Measurements from ENCODE around the gene CACNA1D. TPM values are rescaled to one million over a fixed set of nuclear protein-coding genes. Genes with fewer than 3 reads are reported as not detected.

Gene CACNA1D
- polyA plus RNA-seq, 10 donors, result 1.3 to 3.1 (median 1.7) TPM

DNA sequence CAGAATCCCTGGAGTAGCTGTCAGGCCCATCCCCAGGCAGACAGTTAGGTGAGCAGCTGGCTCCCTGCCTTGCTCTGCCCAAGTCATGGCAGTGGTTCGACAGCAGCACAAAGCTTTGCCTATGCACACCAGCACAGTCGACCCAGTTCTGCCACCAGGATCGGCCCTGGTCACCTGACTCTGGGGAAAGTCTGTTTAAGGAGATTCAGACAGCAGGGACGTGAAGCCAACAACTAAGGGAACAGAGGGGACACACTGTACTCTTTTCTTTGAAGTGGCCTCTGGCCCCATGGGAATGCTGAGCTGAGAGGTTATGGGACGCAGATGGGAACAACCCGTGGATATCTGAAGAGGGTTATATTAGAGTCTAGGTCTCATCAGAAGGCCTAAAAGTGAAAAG lies 217.0 kb downstream of the CACNA1D start:
- DNase-seq, result no peak

DNA sequence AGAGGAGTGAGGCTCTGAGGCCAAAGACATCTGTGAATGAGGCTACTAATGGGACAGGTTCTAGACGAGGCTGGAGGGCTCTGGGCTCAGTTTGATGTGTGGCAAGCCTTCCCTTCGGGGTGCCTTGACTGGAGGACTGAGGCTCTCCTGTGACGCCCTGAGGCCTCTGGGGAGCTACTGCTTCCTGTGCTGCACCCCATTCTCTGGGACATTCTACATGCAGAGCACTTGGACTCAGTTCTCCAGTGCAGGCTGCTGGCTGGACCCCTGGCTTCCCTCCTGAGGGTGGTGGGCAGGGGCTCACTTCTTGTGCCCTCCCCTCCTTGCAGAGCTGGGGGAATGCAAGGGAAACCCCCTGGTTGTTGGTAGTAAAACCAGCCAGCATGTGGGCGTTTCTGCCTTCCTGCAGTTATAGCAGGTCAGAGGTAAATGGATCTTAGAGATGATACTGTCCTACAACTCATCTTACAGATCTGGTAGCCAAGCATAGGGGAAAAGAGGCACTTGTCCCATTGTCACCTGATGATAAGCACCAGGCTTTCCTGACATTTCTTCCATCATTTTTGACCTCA lies 218.5 kb downstream of the CACNA1D start:
- DNase-seq, result no peak

DNA sequence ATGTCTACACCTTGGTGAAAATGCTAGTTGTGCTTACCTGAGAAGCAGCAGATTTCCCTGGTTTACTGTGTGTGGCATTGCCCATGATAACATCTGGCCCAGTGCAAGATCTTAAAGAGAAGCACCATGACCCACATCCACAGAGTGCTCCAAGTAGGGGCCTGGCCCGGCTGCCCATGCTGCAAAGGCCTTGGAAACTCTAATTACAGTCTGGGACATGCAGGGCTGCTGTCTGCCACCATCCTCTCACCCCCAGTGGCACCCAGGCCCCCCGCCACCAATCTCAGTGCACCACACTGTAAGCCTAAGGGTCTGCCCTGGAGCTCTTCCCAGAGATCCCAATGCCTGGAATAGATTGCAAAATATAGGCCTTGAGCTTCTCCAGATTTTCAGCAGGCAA lies 219.2 kb downstream of the CACNA1D start:
- no peak for DNase-seq

DNA sequence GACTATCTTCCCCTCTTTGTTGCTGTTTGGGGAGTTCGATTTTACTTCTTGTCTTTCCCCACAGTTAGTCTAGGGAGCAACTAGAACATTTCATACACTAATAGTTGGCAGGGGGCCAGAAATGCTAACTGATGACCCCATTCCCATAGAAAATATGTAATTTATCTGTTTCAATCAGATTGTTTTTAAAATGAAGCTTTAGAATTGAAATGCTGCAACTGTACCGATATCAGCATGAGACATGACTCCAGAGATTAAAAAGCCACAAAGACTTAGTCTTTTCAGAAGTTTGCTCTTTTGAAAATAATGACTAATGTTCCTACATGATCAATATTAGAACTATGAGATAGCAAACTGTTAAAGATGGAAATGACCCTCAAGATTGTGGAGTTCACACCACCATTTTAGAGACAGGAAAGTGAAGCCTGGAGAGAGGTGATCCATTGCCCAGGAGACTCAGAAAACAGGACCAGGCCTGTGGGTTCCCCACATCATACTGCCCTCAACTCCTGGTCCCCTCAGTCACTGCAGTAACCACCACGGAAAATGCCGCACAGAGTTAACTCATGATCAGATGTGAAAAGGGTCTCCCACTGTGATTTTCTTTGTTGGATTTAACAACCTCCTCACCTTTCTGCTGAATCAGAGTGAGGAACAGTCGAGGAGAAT lies 221.5 kb downstream of the CACNA1D start:
- no peak for DNase-seq

DNA sequence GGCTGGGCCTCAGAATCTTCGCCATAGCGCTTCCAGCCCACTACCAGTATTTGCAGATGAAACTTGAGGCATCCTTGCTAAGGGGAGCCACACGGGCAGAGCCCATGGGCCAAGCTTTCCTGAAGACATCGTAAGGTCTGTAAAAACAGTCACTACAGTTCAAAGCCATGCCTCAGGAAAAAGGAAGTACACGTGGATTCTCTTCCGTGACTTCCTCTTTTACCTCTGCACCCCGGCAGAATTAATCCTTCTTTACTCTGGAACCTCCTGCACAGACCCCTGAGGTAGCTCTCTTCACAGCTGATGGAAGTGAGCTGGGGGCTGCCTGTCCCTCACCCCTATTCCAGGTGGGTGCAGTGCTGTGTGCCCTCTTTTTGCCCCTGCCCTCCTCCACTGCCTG lies 222.6 kb downstream of the CACNA1D start:
- no peak for DNase-seq

DNA sequence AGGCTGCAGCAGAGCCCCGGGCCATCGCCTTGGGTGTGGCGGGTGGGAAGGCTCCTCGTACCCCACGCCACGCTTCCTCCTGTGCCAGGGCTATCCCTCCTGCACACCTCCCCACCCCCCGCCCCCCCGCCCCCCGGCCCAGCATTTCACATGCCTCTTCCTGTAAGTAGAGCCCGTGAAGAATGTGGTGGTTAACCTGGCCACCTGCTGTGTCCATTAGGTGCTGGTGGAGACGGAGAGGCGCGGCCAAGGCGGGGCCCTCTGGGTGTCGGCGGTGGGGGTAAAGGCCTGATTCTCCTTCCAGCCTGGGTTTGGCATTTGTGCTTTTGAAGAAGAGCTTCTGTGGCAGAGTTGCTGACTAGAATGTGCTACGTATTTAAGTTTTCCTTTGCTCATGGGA lies 224.1 kb downstream of the CACNA1D start:
- no peak for DNase-seq

DNA sequence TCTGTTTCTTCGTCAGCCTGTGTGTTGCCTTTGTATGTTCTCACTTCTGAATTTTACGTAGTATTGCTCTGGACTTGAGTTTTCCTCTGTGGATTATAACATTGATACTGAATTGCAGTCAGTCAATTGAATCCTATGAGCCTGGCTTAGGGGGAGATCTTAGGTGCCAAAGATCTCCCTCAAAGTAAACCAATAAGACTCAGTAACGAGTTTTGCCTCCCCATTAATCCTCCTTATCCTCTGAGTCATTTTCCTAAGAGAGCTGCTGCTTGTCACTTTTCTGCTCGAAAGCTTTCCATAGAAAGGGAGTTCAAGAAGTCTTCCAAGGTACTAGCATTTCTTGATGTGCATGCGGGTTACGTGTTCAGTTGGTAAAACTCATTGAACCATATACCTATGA lies 225.4 kb downstream of the CACNA1D start:
- DNase-seq, result no peak

DNA sequence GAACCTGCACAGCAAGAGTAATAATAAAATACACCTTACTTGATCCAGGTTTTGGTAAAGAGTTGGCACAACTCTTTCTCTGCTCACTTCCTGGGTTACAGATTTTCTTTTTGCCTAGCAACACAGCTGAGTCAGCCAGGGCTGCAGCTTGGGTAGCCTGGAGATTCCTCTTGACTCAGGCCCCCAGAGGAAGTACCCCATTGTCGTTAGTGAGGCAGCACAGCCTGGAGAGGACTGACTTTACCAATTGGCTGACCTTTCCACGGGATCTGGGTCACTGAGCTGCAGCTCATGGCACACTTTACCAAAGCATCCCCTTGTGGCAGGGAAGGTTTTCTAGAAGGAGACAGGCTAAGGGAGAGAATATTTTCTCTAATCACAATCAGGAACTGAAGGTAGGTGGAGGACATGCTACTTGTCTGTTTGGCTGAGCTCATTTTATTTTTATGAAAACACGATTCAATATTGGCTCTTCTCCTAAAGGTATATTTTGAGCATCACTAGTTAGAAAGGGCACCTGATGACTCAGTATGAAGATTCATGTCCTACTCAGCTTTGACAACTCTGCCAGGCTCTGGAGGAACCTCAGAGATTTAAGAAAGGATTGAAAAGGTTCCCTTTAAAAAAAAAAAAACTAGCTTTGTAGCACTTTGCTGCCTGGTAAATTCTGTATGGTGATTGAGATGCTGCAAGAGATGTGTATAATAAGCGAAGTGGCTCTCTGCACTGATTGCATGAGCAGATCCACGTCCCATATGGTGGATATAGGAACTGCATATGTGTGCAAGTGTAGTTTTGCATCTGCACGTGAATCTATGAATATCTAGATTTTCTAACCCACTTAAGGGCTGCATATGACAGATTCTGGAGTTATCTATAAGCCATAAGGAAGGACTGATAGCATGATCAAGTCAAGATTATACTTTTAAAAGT lies 227.0 kb downstream of the CACNA1D start:
- no peak for DNase-seq

DNA sequence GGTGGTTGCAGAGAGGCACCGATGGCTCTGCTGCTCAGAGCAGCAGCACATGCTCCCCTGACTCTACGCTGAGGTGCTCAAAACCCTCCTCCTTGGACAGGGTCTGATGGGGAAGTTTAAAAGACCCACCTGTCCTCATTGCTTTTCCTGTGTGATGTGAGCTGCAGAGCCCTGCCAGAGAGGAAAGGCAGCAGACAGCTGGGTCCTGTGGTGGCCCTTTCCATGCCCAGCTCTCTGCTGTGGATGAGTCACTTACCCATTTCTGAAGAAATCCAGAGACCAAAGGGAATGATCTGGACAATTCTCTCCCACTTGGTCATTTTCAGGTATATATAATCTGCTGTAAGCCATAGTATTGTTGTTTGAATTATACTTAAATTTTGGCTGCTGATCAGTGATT lies 230.2 kb downstream of the CACNA1D start:
- DNase-seq, result no peak

DNA sequence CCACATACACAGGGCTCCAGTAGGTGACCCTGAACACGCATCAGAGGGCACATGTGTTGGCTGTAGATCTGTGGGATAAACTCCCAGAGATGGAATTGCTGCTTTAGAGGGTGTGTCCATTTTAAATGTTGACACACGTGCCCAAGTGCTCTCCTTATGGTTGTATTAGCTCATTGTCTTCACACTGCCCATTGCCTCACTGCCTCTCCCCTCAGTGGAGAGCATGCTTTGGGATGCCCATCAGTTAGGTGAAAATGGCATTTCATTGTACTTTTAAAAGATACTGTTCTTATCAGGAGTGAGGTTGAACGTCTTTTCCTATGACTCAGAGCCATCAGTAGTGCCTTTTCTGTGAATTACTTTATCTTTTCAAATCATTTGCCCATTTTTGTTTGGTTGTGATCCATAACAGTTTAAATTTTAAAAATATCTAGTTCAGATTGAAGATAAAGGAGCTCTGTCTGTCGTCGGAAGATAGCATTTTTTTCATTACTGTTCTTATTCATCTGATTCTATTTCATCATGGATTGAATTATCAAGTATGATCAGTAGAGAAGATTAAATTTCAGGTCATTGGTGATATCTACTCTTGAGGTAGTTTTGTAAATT lies 231.1 kb downstream of the CACNA1D start:
- no peak for DNase-seq

DNA sequence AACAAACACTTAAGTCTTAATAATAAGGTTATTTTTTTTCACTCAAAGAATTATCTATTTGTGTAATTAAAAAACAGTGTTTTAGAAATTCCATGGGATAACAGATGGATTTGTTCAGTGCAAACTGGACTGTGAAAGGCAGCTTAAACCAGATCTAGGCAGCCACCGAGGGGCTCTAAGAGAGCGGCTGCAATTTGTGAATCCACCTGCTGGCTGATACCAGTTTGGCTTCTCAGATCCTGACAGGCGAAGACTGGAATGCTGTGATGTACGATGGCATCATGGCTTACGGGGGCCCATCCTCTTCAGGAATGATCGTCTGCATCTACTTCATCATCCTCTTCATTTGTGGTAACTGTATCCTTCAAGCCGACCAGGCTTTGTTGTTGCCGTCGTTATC lies 232.2 kb downstream of the CACNA1D start:
- DNase-seq, result no peak

DNA sequence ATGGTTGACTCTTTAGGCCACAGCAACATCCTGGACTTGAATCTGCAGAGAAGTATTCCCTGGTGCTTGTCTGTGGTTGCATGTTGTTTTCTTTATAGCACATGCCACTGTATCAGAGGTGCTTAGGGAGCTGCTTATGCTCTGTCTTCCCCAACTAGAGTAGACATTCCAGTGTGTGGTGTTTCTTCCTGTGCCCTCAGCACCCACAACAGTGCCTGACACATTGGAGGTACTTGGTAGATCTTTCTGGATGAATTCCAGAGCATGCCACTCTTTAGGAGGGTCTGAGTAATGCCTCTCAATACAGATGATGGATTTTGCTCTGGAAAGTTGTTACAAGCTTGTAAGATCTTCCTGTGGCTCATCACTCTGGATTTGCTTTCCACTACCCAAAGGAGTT lies 234.2 kb downstream of the CACNA1D start:
- DNase-seq, result no peak

DNA sequence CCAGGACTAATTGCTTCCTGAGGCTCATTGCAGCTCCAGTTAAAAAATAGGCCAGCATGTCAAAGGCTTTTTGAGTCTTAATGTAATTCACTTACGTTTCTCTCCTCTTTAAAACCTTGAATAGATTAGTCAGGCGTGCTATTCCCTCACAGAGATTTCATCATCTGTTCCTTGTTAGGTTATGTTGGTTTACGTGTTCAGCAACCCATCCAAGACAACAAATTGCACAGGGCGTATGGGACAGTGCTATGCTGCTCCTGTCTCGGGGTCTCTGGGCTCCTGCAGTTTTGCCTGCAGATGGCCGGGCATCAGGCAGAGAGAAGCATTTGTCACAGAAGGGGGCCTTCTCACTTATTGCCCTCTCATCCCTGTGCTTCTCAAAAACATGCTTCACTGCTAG lies 234.7 kb downstream of the CACNA1D start:
- no peak for DNase-seq

DNA sequence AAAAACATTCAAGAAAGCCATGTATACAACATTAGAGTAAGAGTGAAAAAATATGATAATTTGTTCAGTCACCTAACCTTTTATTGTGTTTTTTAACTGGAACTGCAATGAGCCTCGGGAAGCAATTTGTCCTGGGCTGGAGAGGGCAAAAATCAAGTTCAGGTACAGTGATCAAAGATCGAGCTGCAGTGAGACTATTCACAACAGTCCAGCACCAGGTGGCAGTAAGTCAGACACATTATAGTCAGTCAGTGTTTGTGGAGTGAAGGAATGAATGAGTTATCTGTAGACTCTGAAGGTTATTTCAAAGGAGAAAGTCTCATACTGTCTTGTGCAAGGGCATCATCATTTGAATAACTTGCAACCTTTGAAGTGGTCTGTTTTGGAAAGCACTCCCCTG lies 235.2 kb downstream of the CACNA1D start:
- DNase-seq, result no peak

DNA sequence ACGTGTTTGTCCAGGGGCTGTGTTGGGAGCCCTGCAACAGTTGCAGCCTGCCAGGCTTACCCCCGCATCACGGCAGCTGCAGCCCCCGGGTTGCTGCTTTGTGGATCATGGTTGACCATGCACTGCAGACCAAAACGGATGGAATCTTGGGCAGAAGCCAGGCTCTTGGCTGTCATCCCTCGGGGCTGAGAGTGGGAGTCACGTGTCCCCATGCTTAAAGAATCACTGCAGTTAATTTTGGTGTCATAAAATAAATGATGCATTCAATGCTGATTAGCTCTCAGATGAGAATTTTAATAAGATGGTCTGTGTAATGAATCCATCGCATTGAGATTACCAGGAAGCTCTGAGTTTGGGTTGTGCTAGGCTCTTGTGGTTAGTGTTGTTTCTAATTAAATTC lies 236.2 kb downstream of the CACNA1D start:
- DNase-seq, result peak; percentile 43 to 53 (median 51)

DNA sequence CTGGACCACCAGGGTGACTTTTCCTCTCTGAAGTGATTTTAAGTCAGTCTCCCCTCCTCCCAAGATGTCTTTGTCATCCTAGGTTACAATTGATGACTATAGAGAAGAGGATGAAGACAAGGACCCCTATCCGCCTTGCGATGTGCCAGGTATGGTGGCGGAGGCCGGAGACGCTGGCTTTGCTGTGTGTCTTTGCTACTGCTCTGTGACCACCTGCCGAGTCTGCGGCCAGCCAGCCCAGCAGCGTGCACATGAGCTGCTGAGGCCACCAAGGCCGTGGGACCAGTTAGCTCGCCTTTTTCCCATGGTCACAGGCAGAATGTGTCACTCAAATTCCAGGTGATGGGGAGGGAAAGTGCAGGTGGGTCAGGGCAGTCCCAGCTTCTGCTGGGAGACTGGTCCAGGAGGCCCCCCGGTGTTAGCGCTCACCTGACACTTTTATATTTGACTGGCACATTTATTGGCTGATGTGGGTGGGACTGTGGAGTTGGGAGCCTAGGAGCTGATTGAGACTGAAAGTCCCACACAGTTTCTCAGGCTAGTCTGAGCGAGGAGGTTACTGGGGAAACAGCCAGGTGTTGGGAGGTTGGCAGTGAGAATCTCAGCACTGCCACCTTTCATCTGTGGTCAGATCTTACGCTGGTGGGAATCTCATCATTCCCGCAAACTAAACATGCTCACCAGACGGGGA lies 237.7 kb downstream of the CACNA1D start:
- no peak for DNase-seq

DNA sequence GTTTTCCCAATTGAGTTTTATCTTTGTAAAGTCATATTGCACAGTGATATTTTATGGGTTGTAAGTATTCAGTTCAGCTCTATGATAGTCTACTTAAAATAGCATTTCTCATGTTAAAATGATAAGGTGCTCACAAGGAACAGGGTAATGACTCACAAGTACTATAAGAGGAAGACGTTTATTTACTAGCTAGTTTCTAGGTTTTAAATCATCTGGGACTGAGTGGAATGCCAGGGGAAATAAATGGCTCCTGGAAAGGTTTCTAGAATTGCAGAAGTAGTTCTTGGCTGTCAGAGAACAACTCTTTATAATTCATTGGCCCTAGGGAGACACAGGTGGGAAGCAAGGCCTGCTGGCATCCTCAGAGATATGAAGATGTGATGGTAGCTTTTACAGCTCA lies 239.0 kb downstream of the CACNA1D start:
- no peak for DNase-seq

DNA sequence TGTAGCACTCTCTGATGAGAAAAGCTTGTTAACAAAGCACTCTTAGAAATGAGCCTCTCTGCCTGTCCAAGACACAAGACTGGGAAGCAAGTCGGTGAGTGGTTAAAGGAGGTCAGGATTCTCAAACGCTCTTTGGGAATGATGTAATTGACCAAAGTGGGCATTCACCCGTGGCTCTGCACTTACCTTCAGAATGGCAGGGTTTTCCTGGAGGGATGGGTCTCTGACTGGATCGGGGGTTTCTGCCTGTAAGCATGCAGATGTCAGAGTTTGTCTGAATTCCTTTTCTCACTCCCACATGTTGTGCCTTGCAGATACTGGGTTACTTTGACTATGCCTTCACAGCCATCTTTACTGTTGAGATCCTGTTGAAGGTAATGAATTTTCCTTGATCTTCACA lies 245.6 kb downstream of the CACNA1D start:
- no peak for DNase-seq

DNA sequence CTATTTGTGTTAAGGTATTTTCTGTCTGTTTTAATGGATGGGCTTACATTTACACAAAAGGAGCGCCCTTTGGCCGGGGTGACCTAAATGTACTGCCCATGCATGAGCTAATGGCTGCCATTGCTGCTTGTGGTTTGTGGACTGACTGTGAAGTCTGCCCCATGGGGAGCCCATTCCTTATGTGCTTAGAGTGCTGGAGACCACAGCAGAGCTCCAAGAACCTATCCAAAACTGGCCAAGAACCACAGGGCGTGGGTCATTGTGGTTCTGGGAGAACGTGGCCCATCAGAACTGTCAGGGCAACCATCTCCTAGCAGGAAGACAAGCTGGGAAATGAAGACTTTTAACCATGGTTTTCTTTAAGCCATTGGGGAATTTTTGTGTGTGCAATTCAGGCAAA lies 246.5 kb downstream of the CACNA1D start:
- DNase-seq, result no peak

DNA sequence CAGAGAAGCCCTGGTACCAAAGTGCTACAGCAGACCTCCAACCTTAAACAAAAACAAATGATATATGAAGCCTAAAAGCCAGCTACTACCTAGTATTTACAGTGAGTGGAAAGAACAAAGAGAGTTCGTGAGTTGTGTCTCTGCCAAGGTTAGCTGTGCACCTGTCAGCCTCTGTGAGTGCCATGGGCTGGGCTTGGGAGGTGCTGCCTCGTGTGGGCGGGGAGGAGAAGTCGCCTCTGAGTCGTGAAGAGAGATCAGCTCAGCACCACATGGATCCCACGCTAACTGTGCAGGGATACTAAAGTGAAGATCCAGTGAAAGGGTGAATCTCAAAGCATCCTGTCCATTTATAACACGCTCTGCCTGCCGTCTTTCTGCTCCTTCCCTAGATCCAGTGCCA lies 249.9 kb downstream of the CACNA1D start:
- no peak for DNase-seq

DNA sequence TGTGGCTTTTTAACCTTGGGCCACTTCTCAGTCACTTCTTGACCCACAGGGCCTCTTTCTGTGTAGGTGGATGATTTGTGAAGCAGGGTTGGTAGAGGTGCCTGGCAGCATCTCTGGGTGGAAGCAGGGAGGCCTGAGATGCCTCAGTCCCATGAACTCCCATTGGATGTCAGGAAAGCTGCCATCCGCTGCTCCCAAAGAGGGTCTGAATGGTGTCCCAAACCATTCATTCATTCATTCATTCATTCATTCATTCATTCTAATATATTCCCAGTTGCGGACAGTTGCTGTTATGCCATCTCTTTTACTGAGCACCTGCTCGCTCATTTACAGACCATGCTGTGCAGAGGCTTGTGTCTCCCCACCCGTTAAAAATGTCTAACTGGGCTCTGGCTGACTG lies 253.1 kb downstream of the CACNA1D start:
- DNase-seq, result no peak

All from muscle of back (tissue), 11 donors.